A549 (cell line): ENCODE results near the gene CTXN1. TPM values are rescaled to one million over a fixed set of nuclear protein-coding genes. Genes with fewer than 3 reads are reported as not detected.

ENCODE experiments used
- ATAC-seq, 2 experiments: fragments of 200-7000 bp in 1 of 2; fragments of >200 bp in 1 of 2; cut with Nextera tagmentation in 1 of 2; cut with Tn5 transposase in 1 of 2; 3 replicates each; pipeline versions ENCODE4 v1.8.0 to v1.9.1; 2018 to 2020; ENCODE audit warnings: mild to moderate bottlenecking in 1 of 2, moderate library complexity in 1 of 2
- CTCF ChIA-PET: fragments of 300-600 bp; sonication (Branson Sonifier 250); formaldehyde crosslinking; extraction: SDS; loops from one replicate; lab custom pipeline; 2021; ENCODE audit warnings: antibody characterized with exemption, inconsistent platforms; lab: Yijun Ruan, JAX
- POLR2A ChIA-PET: fragments of 350-600 bp; formaldehyde crosslinking; extraction: SDS; loops from one replicate; lab custom pipeline; 2021; ENCODE audit warnings: antibody characterized with exemption, inconsistent platforms; lab: Yijun Ruan, JAX
- DNase-seq, 2 experiments: peaks; one replicate each; pipeline versions ENCODE4 v3.0.0 to v3.0.0-alpha.2; 2011 to 2016; ENCODE audit warnings: low read depth in 1 of 2, low spot score in 1 of 2
- FAIRE-seq: peaks from 2 replicates; lab custom pipeline; 2011; peaks lifted over from hg19 to GRCh38; lab: Jason Lieb, UNC
- H3K27ac ChIP-seq, 2 experiments: fragments of >200 bp; sonication (Bioruptor Twin); formaldehyde crosslinking; 3 replicates each; pipeline ENCODE4 v1.5.1; 2016 to 2017
- H3K4me1 ChIP-seq: fragments of >200 bp; sonication (Bioruptor Twin); formaldehyde crosslinking; 3 replicates; pipeline ENCODE4 v1.6.1; 2016
- H3K4me2 ChIP-seq: fragments of >200 bp; sonication (Bioruptor Twin); formaldehyde crosslinking; 3 replicates; pipeline ENCODE4 v1.6.1; 2016
- H3K4me3 ChIP-seq: fragments of >200 bp; sonication (Bioruptor Twin); formaldehyde crosslinking; 3 replicates; pipeline ENCODE4 v1.5.1; 2016
- H3K9me3 ChIP-seq: fragments of >200 bp; sonication (Bioruptor Twin); formaldehyde crosslinking; 3 replicates; pipeline ENCODE4 v1.6.1; 2016
- BHLHE40 ChIP-seq: IDR thresholded peaks from 2 replicates; pipeline ENCODE4 v1.6.1; 2012; ENCODE audit warnings: low read depth, low read length, inconsistent platforms
- CBX8 ChIP-seq: fragments of 200-600 bp; sonication (generic); IDR thresholded peaks from 2 replicates; pipeline ENCODE4 v1.6.1; 2016
- CHD2 ChIP-seq: fragments of 150-350 bp; IDR thresholded peaks from 2 replicates; pipeline ENCODE4 v1.6.1; 2014; ENCODE audit warnings: low read length; ENCODE audit not compliant: partially characterized antibody
- CHD4 ChIP-seq: fragments of 200-600 bp; sonication (generic); IDR thresholded peaks from 2 replicates; pipeline ENCODE4 v1.6.1; 2016; ENCODE audit warnings: antibody characterized with exemption, mild to moderate bottlenecking, borderline replicate concordance
- EHMT2 ChIP-seq: fragments of 200-600 bp; sonication (generic); IDR thresholded peaks from 2 replicates; pipeline ENCODE4 v1.6.1; 2016; ENCODE audit warnings: antibody characterized with exemption, low read depth, mild to moderate bottlenecking, moderate library complexity
- ESRRA ChIP-seq: fragments of 150-350 bp; IDR thresholded peaks from 2 replicates; pipeline ENCODE4 v1.6.1; 2014; ENCODE audit warnings: mild to moderate bottlenecking, low read length, borderline replicate concordance
- FOSL2 ChIP-seq, 2 experiments: fragments of 450-650 bp in 1 of 2; fragments of >200 bp in 1 of 2; sonication (Bioruptor Twin) in 1 of 2; formaldehyde crosslinking; IDR thresholded peaks; 2 replicates each; pipeline versions ENCODE4 v1.5.0 to v1.6.1; 2016 to 2020; ENCODE audit warnings: mild to moderate bottlenecking in 1 of 2, moderate library complexity in 1 of 2
- HDAC2 ChIP-seq: fragments of 200-600 bp; sonication (generic); IDR thresholded peaks from 2 replicates; pipeline ENCODE4 v1.6.1; 2016
- HEYL ChIP-seq: fragments of 250-450 bp; sonication (Bioruptor Pico); IDR thresholded peaks from 2 replicates; pipeline ENCODE4 v1.8.0; 2021; ENCODE audit warnings: mild to moderate bottlenecking, moderate library complexity
- HOXA7 ChIP-seq: fragments of 250-450 bp; sonication (Bioruptor Pico); IDR thresholded peaks from 2 replicates; pipeline ENCODE4 v1.5.0; 2020; ENCODE audit warnings: mild to moderate bottlenecking, moderate library complexity
- HOXB5 ChIP-seq: fragments of 250-450 bp; sonication (Bioruptor Pico); IDR thresholded peaks from 2 replicates; pipeline ENCODE4 v1.5.0; 2020; ENCODE audit warnings: mild to moderate bottlenecking, moderate library complexity
- JUN ChIP-seq, 2 experiments: fragments of >200 bp; sonication (Bioruptor Twin); formaldehyde crosslinking; IDR thresholded peaks; 2 replicates in 1 of 2; 3 replicates in 1 of 2; pipeline ENCODE4 v1.6.1; 2016 to 2017
- MAZ ChIP-seq: fragments of 150-350 bp; IDR thresholded peaks from 2 replicates; pipeline ENCODE4 v1.6.1; 2014; ENCODE audit warnings: antibody characterized with exemption, low read depth, low read length, borderline replicate concordance
- MYC ChIP-seq: IDR thresholded peaks from 2 replicates; pipeline ENCODE4 v1.6.1; 2012; ENCODE audit warnings: mild to moderate bottlenecking, inconsistent platforms, low read length, improper control_type of control experiment, borderline replicate concordance
- NFE2L2 ChIP-seq: fragments of 150-350 bp; conservative IDR thresholded peaks from 2 replicates; pipeline ENCODE4 v1.6.1; 2014; ENCODE audit warnings: low read length
- PBX3 ChIP-seq: IDR thresholded peaks from 2 replicates; pipeline ENCODE4 v1.6.1; 2012
- POLR2AphosphoS2 ChIP-seq: conservative IDR thresholded peaks from 2 replicates; pipeline ENCODE4 v1.6.1; 2012; ENCODE audit warnings: low read length, improper control_type of control experiment, inconsistent platforms
- RARB ChIP-seq: fragments of 250-450 bp; sonication (Bioruptor Pico); IDR thresholded peaks from 2 replicates; pipeline ENCODE4 v1.8.0; 2021; ENCODE audit warnings: mild to moderate bottlenecking, moderate library complexity
- RFX5 ChIP-seq: fragments of 450-650 bp; IDR thresholded peaks from 2 replicates; pipeline ENCODE4 v1.7.1; 2014; ENCODE audit warnings: antibody characterized with exemption, mild to moderate bottlenecking, moderate library complexity
- RNF2 ChIP-seq: fragments of 200-600 bp; sonication (generic); IDR thresholded peaks from 2 replicates; pipeline ENCODE4 v1.6.1; 2016; ENCODE audit warnings: low read depth, mild to moderate bottlenecking, antibody characterized with exemption, moderate library complexity, borderline replicate concordance
- TFCP2L1 ChIP-seq: fragments of 250-450 bp; sonication (Bioruptor Pico); IDR thresholded peaks from 2 replicates; pipeline ENCODE4 v1.5.0; 2021; ENCODE audit warnings: mild to moderate bottlenecking
- ZFP36 ChIP-seq: fragments of 450-650 bp; IDR thresholded peaks from 2 replicates; pipeline ENCODE4 v1.6.1; 2014; ENCODE audit warnings: borderline replicate concordance; ENCODE audit not compliant: partially characterized antibody
- WGBS: methylation state at CpG from one replicate; pipeline ENCODE4 v1.1.6; 2017; ENCODE audit errors: missing lambda C conversion rate; 5-methylcytosine and 5-hydroxymethylcytosine counted together
- polyA plus RNA-seq, 4 experiments: library from polyadenylated mRNA; depleted of rRNA in 3 of 4; stranded (reverse); fragments of >200 nt; fragmentation: RNase III in 1 of 4; extraction: RNeasy Plus Mini Kit Qiagen cat#74134 plus additional on column Dnase treatment in 1 of 4; gene quantifications; 2 replicates in 3 of 4; 3 replicates in 1 of 4; pipeline ENCODE4 v1.2.3, GENCODE V29; 2011 to 2017
- TF ChIP-seq, protein P1 (sequence below): fragments of 250-450 bp; sonication (Bioruptor Pico); IDR thresholded peaks from 2 replicates; pipeline ENCODE4 v1.5.0; 2021; ENCODE audit warnings: mild to moderate bottlenecking, moderate library complexity, borderline replicate concordance
- TF ChIP-seq, protein P2 (sequence below): IDR thresholded peaks from 2 replicates; pipeline ENCODE4 v1.6.1; 2012; ENCODE audit warnings: low read depth, borderline replicate concordance
- TF ChIP-seq, protein P3 (sequence below): fragments of 150-350 bp; IDR thresholded peaks from 2 replicates; pipeline ENCODE4 v1.6.1; 2014; ENCODE audit warnings: low read depth, mild to moderate bottlenecking, low read length
- TF ChIP-seq, protein P4 (sequence below): IDR thresholded peaks from 2 replicates; pipeline ENCODE4 v1.6.1; 2012

Gene CTXN1
- polyA plus RNA-seq, 2 of the 4 experiments (the other 2 are of a cell fraction) = 1.2 to 9.9 TPM

DNA sequence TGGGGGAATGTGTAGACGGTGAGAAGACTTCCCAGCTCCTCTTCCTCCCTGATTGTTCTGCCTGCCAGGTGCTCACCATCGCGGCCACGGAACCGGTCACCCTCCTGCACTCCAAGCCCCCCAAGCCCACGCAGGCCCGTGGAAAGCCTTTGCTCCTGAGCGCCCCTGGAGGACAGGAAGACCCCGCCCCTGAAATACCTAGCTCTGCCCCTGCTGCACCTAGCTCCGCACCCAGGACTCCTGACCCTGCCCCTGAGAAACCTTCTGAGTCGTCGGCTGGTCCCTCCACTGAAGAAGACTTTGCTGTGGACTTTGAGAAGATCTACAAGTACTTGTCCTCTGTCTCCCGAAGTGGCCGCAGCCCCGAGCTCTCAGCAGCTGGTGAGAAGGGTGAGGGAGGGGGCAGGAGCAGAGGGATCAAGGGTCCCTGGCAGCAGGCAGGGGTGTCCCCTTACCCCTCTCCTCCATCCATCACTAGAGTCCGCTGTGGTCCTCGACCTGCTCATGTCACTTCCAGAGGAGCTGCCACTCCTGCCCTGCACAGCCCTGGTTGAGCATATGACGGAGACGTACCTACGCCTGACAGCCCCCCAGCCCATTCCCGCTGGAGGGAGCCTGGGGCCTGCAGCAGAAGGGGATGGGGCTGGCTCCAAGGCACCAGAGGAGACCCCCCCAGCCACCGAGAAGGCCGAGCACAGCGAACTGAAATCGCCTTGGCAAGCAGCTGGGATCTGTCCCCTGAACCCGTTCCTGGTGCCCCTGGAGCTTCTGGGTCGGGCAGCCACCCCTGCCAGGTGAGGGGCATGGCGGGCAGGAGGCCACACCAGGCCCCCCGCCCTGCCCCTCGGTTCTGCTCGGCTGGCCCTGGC lies 3.7 kb downstream of the CTXN1 start:
- DNase-seq (no peak), ATAC-seq (no peak), FAIRE-seq (no peak)
- ChIA-PET POLR2A (no interaction called here), CTCF (interaction anchor here (0.5 to 2.7 kb wide), 6 partner anchors 19 to 72 kb away, joined by 3 to 17 read pairs (median 6); partner anchors contain the start of genes MAP2K7 and TIMM44)
- Histone ChIP-seq H3K4me1 (peaks cover 18% of the 10 kb centered on the region), H3K4me3 (no peak overlapping the region), H3K9me3 (no peaks in the 10 kb centered on the region), H3K27ac (no peak overlapping the region), H3K4me2 (no peak overlapping the region)
- TF ChIP-seq HEYL (CRISPR knock-in tag) = no peak
- no peak for TF ChIP-seq FOSL2 (IDR thresholded peaks at IDR 0.05)
- TF ChIP-seq FOSL2 (CRISPR knock-in tag; IDR thresholded peaks at IDR 0.05) = no peak
- TF ChIP-seq NFE2L2 = no peak
- TF ChIP-seq CBX8 = no peak
- no peak for TF ChIP-seq MAZ
- TF ChIP-seq ESRRA = no peak
- TF ChIP-seq EHMT2 = no peak
- TF ChIP-seq JUN (IDR thresholded peaks at IDR 0.05) = no peak
- no peak for TF ChIP-seq HOXA7 (CRISPR knock-in tag)
- TF ChIP-seq POLR2AphosphoS2 = no peak
- TF ChIP-seq, protein P1, sequence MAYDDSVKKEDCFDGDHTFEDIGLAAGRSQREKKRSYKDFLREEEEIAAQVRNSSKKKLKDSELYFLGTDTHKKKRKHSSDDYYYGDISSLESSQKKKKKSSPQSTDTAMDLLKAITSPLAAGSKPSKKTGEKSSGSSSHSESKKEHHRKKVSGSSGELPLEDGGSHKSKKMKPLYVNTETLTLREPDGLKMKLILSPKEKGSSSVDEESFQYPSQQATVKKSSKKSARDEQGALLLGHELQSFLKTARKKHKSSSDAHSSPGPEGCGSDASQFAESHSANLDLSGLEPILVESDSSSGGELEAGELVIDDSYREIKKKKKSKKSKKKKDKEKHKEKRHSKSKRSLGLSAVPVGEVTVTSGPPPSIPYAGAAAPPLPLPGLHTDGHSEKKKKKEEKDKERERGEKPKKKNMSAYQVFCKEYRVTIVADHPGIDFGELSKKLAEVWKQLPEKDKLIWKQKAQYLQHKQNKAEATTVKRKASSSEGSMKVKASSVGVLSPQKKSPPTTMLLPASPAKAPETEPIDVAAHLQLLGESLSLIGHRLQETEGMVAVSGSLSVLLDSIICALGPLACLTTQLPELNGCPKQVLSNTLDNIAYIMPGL (CRISPR knock-in tag) = no peak
- TF ChIP-seq, protein P2, sequence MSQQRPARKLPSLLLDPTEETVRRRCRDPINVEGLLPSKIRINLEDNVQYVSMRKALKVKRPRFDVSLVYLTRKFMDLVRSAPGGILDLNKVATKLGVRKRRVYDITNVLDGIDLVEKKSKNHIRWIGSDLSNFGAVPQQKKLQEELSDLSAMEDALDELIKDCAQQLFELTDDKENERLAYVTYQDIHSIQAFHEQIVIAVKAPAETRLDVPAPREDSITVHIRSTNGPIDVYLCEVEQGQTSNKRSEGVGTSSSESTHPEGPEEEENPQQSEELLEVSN = no peak
- WGBS = 94% methylated on average over 11 of the region's 31 CpGs

DNA sequence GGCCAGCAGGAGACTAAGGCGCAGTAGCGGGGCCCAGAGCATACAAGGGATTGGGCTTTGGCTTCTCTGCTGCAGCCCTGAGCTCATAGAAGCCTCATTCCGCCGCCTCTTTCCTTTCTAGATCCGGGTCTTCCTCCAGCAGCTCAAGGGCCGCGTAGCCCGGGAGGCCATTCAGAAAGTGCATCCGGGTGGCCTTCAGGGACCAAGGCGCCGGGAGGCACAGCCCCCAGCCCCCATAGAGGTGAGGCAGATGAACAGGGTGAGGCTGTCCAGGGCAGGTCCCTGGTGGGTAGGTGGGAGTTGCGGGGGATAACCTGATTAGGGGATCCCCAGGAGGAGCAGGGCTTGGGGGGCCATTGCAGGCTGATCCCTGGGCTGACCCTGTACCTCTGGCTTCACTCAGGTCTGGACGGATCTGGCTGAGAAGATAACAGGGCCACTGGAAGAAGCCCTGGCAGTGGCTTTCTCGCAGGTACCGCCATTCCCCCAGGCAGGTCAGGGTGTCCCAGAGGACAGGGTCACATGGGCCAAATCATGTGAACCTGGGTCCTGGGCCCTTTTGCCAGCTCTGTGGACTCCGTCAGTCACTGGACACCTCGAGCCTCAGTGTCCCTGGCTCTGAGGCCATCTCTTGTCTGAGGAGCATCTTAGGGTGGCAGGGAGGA lies 4.5 kb downstream of the CTXN1 start:
- Histone ChIP-seq H3K4me3 (peak overlapping the region; percentile 42), H3K27ac (peak overlapping the region in 1 of 2 experiments; percentile 57; a peak in 2 of 6 replicates), H3K4me1 (peaks cover 20% of the 10 kb centered on the region), H3K9me3 (no peaks in the 10 kb centered on the region), H3K4me2 (peak overlapping the region; percentile 89)
- FAIRE-seq (no peak), ATAC-seq (no peak), DNase-seq (no peak)
- TF ChIP-seq, protein P3, sequence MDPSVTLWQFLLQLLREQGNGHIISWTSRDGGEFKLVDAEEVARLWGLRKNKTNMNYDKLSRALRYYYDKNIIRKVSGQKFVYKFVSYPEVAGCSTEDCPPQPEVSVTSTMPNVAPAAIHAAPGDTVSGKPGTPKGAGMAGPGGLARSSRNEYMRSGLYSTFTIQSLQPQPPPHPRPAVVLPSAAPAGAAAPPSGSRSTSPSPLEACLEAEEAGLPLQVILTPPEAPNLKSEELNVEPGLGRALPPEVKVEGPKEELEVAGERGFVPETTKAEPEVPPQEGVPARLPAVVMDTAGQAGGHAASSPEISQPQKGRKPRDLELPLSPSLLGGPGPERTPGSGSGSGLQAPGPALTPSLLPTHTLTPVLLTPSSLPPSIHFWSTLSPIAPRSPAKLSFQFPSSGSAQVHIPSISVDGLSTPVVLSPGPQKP = no peak
- no peak for TF ChIP-seq RARB
- no peak for TF ChIP-seq CHD2
- TF ChIP-seq MAZ = no peak
- TF ChIP-seq, protein P4, sequence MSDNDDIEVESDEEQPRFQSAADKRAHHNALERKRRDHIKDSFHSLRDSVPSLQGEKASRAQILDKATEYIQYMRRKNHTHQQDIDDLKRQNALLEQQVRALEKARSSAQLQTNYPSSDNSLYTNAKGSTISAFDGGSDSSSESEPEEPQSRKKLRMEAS = no peak
- TF ChIP-seq HOXA7 (CRISPR knock-in tag) = no peak
- TF ChIP-seq PBX3 = no peak
- TF ChIP-seq HDAC2 = no peak
- TF ChIP-seq CHD4 = no peak
- TF ChIP-seq MYC = no peak
- no peak for TF ChIP-seq RNF2
- TF ChIP-seq HOXB5 (CRISPR knock-in tag) = no peak
- TF ChIP-seq RFX5 = no peak
- no peak for TF ChIP-seq NFE2L2
- no peak for TF ChIP-seq ZFP36
- TF ChIP-seq BHLHE40 = no peak
- no peak for TF ChIP-seq TFCP2L1
- WGBS = 80% methylated on average over 15 of the region's 17 CpGs
- CTCF ChIA-PET = interaction anchor here (1.5 to 2.7 kb wide), 3 partner anchors 8 to 69 kb away, joined by 6 to 8 read pairs (median 7); no protein-coding TSS in a partner anchor
- POLR2A ChIA-PET = no interaction called here
